GM12875 (cell line): ENCODE data around the gene ZNF652.

Source experiments
- H3K4me3 ChIP-seq: one replicate; pipeline ENCODE4 v1.5.1; 2011; ENCODE audit warnings: low read depth, low read length, control low read depth
- CTCF ChIP-seq: IDR thresholded peaks from 2 replicates; pipeline ENCODE4 v1.5.1; 2011; ENCODE audit warnings: low read depth, mild to moderate bottlenecking, control low read depth, inconsistent platforms, low read length, moderate library complexity, borderline replicate concordance; ENCODE audit not compliant: insufficient read depth

The ZNF652 gene

GRCh38 chr17:49255125-49255524 is 106.9 kb downstream of the ZNF652 start:
- no peak for TF ChIP-seq CTCF
- no peak overlapping the region for H3K4me3 ChIP-seq

GRCh38 chr17:49254066-49254465 is 108.0 kb downstream of the ZNF652 start:
- no peak for TF ChIP-seq CTCF
- no peak overlapping the region for H3K4me3 ChIP-seq

- TF ChIP-seq CTCF = no peak
- no peak overlapping the region for H3K4me3 ChIP-seq
Measured at GRCh38 chr17:49252148-49252695, 109.8 kb downstream of the ZNF652 start.

GRCh38 chr17:49249890-49250522 is 112.0 kb downstream of the ZNF652 start:
- H3K4me3 ChIP-seq = no peak overlapping the region
- TF ChIP-seq CTCF = no peak

GRCh38 chr17:49249292-49249794 is 112.7 kb downstream of the ZNF652 start:
- TF ChIP-seq CTCF = no peak
- H3K4me3 ChIP-seq = no peak overlapping the region

- TF ChIP-seq CTCF = no peak
- no peak overlapping the region for H3K4me3 ChIP-seq
Measured at GRCh38 chr17:49247944-49248343, 114.1 kb downstream of the ZNF652 start.

GRCh38 chr17:49244839-49245238 is 117.2 kb downstream of the ZNF652 start:
- no peak overlapping the region for H3K4me3 ChIP-seq
- no peak for TF ChIP-seq CTCF
